NCI-H524 treated with DMSO at 0.1 percent for 48 hours (cell line): Measurements from ENCODE around the gene RNASE4.

Experiments used
- DNase-seq: peaks from one replicate; lab custom pipeline; 2025; lab: John Stamatoyannopoulos, UW

The RNASE4 gene

DNA sequence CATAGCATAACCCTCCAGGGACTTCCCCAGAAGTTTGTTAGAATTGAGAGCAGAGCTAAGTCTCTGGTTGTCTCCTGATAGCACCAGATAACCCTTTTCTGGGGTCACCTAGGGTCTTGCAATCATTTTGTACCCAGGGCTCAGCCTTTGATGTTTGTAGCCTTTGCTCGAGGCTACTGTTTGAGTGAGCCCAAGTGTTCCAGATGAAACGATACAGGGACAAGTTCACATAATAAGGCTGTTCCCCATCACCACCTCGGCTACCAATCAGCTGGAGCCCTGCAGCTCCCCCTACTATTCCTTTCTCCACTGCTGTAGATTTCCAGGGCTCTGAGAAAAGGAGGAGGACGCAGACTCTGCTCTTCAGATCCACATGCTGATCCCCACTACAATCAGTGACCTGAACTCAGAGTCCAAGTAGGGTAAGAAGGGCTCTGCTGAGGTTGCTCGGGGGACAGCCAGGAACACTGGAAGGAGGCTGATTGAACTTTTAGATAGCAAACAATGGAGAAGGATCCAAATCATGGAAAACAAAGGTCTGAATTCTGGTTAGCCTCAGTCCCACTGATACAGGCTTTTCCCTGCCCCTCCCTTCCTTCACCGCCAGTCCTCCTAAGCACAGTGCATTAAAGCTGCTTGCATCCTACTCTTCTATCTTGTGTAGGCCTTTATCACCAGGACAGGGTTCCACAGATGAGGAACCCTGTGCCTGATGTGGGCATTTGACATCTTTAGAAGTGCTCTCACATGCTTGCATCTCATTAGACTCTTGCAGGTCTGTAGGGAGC lies 61.4 kb downstream of the RNASE4 start, which contains the start of gene EDDM3A:
Gene EDDM3A, plus strand, starts transcription at position 317 of the 788 bp plus-strand sequence. CDS start 1,694 bp downstream, outside the sequence.
- DNase-seq, result no peak

DNA sequence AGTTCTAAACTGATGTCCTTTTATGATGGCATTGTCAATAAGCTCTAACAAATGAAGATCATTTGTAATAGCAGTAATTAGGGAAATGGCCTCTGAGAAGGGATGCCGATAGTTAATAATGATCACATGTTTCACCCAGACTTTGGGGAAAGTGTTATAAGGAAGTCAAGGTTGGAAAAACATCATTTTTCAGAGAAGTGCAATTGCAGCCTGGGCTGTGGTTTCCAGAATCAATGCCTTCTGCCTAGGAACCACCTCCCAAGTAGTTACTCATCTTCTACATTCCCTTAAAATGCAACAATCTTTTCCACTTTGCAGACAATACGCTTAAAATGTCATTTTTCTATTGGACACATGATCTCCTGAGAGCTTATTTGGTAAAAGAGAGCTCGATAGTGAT lies 62.2 kb downstream of the RNASE4 start:
- no peak for DNase-seq

DNA sequence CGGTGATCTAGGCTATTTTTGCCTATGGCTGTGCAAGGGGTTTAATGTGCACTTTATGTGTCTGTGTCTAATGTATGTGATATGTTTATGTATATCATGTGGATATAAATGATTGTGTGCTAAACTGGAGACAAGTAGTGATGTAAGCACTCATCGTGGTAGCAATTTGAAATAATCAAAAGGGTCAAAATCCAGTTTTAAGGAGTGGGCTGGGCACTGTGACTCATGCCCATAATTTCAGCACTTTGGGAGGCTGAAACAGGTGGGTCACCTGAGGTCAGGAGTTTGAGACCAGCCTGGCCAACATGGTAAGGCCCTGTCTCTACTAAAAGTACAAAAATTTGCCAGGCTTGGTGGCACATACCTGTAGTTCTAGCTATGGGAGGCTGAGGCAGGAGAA lies 64.1 kb downstream of the RNASE4 start:
- DNase-seq, result no peak

DNA sequence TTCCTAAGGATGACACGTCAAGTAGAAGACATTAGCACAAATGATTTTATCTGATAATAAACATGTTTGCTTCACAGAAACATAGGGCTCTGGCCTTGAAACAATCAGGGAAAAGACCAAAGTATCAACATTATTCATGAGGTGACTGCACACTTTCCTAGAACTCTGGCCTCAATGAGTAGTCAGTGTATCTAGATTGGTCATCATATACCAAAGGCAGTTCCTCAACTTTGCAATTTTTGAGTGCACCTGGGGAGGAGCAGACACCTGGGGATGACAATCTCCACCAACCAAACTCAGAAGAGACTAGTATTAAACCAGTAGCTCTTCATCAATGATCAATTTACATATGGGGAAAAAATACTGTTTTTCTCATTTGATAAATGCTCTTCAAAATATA lies 65.8 kb downstream of the RNASE4 start:
- no peak for DNase-seq
